ENCODE data around the gene B4GALNT3.
"Not testable (repeated sequence)": the region's sequence is repeated elsewhere in the genome, so short reads cannot be mapped to it uniquely, and the experiment has no call there.

Gene B4GALNT3

DNA sequence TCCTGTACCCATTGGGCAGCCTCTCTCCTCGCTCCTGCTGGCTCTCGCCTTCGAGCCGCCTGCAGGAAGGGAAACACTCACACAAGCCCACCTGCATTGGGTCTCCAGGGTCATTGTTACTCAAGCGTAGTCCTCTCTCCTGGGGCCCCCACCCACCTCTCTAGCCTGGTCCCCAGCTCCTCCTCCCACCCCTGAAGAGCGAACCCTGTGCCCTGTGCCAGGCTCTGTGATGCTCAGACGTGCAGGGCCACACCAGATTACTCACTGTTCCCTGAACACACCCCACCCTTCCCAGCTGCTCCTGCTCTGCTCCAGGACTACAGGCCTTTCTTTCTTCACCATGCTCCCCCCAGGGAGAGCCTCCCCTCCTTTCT lies 115.4 kb downstream of the B4GALNT3 start:
- no peak overlapping the region for H3K4me3 ChIP-seq (ENCODE audit: low read depth, low read length)
- TF ChIP-seq POLR2A (IDR thresholded peaks at IDR 0.05; ENCODE audit: extremely low read depth, insufficient read length) (no peak), MYC (IDR thresholded peaks at IDR 0.05; ENCODE audit: low read depth, low read length) (no peak)
- TF ChIP-seq, protein P1, sequence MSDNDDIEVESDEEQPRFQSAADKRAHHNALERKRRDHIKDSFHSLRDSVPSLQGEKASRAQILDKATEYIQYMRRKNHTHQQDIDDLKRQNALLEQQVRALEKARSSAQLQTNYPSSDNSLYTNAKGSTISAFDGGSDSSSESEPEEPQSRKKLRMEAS (IDR thresholded peaks at IDR 0.05; ENCODE audit: low read depth, low read length): no peak
- TF ChIP-seq, protein P2, sequence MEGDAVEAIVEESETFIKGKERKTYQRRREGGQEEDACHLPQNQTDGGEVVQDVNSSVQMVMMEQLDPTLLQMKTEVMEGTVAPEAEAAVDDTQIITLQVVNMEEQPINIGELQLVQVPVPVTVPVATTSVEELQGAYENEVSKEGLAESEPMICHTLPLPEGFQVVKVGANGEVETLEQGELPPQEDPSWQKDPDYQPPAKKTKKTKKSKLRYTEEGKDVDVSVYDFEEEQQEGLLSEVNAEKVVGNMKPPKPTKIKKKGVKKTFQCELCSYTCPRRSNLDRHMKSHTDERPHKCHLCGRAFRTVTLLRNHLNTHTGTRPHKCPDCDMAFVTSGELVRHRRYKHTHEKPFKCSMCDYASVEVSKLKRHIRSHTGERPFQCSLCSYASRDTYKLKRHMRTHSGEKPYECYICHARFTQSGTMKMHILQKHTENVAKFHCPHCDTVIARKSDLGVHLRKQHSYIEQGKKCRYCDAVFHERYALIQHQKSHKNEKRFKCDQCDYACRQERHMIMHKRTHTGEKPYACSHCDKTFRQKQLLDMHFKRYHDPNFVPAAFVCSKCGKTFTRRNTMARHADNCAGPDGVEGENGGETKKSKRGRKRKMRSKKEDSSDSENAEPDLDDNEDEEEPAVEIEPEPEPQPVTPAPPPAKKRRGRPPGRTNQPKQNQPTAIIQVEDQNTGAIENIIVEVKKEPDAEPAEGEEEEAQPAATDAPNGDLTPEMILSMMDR (IDR thresholded peaks at IDR 0.05; ENCODE audit: low read depth, low read length): no peak
- no peak for DNase-seq (ENCODE audit: low read depth)

DNA sequence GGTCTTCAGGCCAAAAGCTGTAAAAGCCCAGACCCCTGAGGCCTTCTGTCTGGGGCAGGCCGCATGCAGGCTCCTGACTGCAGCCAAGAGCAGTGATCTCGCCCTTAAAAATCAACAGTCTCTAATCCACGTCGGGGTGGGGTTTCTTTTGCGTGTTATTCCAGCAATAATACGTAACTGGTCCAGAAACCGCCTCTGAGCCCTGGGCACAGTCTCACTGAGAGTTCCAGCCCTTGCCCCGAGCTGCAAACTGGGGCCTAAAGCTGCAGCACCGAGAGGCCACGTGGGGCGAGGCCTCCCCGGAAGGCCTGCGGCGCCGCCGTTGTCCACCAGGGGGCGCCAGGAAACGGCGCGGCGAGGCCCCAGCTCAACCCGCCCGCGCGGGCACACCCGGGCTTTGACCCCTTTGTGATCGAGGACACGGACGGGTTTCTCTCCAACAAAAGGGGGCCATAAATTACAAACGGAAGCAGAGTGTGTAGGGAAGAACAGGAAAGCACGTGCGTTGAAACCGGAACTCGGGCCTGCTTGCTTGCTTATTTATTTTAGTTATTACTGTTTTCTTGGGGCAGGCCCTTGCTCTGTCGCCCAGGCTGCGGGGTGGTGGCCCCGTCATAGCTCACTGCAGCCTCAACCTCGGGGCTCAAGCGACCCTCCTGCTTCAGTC lies 116.3 kb downstream of the B4GALNT3 start:
- peak; percentile 89 for DNase-seq (ENCODE audit: low read depth)
- TF ChIP-seq, protein P2 (IDR thresholded peaks at IDR 0.05; ENCODE audit: low read depth, low read length): peak; percentile 80
- peak; percentile 98 for TF ChIP-seq MYC (IDR thresholded peaks at IDR 0.05; ENCODE audit: low read depth, low read length)
- TF ChIP-seq, protein P1 (IDR thresholded peaks at IDR 0.05; ENCODE audit: low read depth, low read length): peak; percentile 95
- TF ChIP-seq POLR2A (IDR thresholded peaks at IDR 0.05; ENCODE audit: extremely low read depth, insufficient read length): peak; percentile 35
- no peak overlapping the region for H3K4me3 ChIP-seq (ENCODE audit: low read depth, low read length)

DNA sequence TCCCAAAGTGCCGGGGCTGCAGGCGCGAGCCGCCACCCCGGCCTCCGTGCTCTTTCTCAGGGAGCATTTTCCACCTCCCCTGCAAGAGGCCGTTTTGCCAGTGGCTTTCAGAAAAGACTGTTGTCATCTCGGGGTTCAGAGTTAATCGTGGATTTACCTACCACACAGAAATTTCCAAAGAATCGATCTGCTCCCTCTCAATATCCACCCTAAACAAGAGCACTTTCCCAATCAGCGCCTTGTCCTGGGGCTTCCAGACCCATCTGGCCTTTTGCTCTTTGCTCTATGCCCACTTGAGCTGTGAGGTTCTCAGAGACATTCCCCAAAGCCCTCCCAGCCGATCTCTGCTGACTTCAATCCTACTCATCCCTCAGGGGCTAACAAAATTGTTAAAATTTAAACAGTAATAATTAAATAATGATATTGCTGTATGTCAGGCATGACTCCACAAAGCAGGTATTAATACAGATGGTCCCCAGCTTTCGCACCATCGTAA lies 116.9 kb downstream of the B4GALNT3 start:
- TF ChIP-seq POLR2A (IDR thresholded peaks at IDR 0.05; ENCODE audit: extremely low read depth, insufficient read length) (no peak), MYC (IDR thresholded peaks at IDR 0.05; ENCODE audit: low read depth, low read length) (no peak)
- TF ChIP-seq, protein P2 (IDR thresholded peaks at IDR 0.05; ENCODE audit: low read depth, low read length): no peak
- TF ChIP-seq, protein P1 (IDR thresholded peaks at IDR 0.05; ENCODE audit: low read depth, low read length): no peak
- no peak for DNase-seq (ENCODE audit: low read depth)
- no peak overlapping the region for H3K4me3 ChIP-seq (ENCODE audit: low read depth, low read length)

DNA sequence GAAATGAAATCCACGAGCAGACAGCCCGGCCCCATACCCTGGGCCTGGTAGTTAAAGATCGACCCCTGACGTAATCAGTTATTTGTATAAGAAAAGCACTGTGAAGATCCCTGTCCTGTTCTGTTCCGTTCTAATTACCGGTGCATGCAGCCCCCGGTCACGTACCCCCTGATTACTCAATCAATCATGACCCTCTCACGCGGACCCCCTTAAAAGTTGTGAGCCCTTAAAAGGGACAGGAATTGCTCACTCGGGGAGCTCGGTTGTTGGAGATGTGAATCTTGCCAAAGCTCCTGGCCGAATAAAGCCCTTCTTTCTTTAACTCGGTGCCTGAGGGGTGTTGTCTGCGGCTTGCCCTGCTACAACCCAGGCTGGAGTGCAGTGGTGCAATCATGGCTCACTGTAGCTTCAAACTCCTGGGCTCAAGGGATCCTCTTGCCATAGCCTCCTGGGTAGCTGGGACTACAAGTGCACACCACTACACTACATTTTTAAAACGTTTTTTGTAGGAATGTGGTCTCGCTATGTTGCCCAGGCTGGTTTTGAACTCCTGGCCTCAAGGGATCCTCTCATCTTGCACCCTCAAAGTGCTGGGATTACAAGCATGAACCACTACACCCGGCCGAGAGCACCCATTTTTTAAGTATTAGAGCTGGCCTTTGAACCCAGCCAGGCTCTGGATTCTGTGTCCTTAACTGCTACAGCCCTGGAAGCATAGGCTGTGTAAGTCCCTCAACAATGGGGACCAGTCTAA lies 118.4 kb downstream of the B4GALNT3 start:
- H3K4me3 ChIP-seq (ENCODE audit: low read depth, low read length): not testable (repeated sequence)

DNA sequence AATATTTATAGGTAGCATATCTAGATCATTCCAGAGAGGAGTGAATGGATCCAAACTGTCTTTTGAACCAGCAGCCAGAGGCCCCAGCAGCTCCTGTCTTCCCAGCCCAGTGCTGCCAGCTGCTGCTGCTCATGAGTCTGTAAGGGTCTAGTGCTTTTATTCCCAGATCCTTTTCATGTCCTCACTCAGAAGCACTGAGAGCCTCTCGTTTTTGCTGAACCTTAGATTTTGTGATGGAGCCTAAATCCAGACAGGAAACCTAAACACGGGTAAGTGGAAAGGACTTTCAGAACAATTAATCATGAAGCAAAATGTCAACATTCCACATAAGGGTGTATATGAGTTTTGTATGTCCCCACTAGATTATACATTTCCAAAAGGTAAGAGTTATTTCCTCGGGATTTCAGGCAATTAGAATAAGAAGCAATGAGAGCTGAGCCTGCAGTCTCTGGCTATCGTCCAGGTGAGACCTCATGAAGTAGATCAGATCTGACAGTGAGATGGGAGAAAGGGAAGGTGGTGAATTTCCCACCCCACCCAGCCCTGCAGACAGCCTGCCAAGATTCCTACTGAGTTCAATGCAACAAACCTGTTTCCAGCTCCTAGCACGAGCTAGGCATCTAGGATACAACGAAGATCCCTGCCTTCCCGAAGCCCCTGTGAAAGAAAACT lies 119.1 kb downstream of the B4GALNT3 start:
- H3K4me3 ChIP-seq (ENCODE audit: low read depth, low read length): no peak overlapping the region
- no peak for TF ChIP-seq MYC (IDR thresholded peaks at IDR 0.05; ENCODE audit: low read depth, low read length)
- TF ChIP-seq POLR2A (IDR thresholded peaks at IDR 0.05; ENCODE audit: extremely low read depth, insufficient read length): no peak
- TF ChIP-seq, protein P2 (IDR thresholded peaks at IDR 0.05; ENCODE audit: low read depth, low read length): no peak
- TF ChIP-seq, protein P1 (IDR thresholded peaks at IDR 0.05; ENCODE audit: low read depth, low read length): no peak
- no peak for DNase-seq (ENCODE audit: low read depth)

More for the DNA sequence above, 118.4 kb downstream of the B4GALNT3 start:
- not testable (repeated sequence) for DNase-seq (ENCODE audit: low read depth)

Data from NB4 (cell line).